GM20000 (cell line): ENCODE measurements around the gene ENPP1.

ENCODE experiments used
- DNase-seq: peaks from one replicate; pipeline ENCODE4 v3.0.0; 2012; ENCODE audit warnings: low spot score
- CTCF ChIP-seq: IDR thresholded peaks from 2 replicates; pipeline ENCODE4 v1.5.1; 2012; ENCODE audit warnings: mild to moderate bottlenecking, control low read depth; ENCODE audit errors: extremely low read depth, missing control alignments

ENPP1 gene

DNA sequence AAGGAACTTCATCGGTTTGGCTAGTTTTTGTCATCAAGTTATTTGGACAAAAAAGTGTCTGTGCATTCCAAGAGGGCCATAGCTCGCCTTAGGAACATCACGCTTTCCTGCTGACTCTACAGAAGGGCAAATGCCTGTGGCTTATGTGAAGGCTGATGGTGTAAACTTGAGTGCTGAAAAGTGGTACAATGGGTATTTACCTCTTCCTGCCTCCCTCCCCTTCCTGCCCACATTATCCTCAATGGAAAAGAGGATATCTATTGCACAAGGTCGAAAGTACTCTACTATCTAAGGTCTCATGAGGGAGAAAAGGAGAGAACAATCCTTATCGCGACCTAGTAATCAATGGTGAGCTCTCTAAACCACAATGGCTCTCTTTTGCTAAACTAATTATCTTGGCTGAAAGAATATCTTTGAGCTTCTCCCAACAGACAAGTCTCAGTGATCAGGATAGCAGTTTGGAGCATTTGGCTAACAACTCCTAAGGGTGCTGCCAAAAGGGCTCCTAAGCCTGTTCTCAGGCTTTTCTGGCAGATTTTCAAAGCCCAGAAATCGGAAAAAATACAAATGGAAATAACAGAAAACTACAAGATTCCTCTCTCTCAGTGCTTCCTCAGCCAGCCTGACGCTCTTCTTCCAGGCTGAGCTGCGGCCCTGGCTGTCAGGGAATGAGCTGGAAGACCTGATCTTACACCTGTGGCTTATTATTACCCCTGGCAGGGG, 42.6 kb upstream of the ENPP1 start:
- TF ChIP-seq CTCF: no peak
- no peak for DNase-seq

DNA sequence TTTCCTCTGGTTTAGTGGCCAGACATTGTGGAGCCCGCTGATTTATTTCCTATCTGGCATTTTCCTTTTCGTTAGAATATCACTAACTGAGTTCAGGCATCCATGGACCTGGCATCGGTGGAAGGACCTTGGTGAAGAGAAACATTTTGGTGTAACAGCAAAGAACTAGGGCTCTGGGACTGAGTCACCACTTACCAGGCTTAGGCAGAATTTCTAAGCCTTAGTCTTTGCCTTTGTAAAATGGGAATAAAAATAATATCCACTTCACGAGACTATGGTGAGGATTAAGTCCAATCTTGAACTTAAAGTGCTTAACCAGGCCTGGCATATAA, 42.0 kb upstream of the ENPP1 start:
- DNase-seq: no peak
- TF ChIP-seq CTCF: no peak

DNA sequence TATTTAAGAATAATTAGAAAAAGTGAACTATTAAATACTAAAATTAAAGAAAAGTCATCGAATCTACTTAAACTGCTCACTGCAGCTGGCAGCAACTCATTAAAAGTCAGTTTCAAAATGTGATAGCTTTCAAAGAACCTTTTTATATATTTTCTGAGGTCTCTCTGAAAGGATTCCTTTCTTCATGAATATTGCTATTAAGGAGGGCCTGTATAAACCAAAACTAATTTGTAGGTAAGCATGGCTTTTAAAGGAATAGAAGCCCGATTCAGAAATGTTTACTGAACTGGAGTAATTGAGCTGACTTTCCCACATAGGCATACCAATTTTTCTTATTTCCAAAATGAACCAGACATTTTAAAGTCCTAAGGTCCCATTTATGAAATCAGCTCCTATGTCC, 41.2 kb upstream of the ENPP1 start:
- no peak for DNase-seq
- no peak for TF ChIP-seq CTCF

- TF ChIP-seq CTCF: no peak
- DNase-seq: no peak
Observed at GRCh38 chr6:131768964-131769363, 38.9 kb upstream of the ENPP1 start.

- no peak for TF ChIP-seq CTCF
- DNase-seq: no peak
Observed at GRCh38 chr6:131769385-131770141, 38.3 kb upstream of the ENPP1 start.

- no peak for DNase-seq
- TF ChIP-seq CTCF: no peak
Observed at GRCh38 chr6:131770776-131771175, 37.0 kb upstream of the ENPP1 start.

DNA sequence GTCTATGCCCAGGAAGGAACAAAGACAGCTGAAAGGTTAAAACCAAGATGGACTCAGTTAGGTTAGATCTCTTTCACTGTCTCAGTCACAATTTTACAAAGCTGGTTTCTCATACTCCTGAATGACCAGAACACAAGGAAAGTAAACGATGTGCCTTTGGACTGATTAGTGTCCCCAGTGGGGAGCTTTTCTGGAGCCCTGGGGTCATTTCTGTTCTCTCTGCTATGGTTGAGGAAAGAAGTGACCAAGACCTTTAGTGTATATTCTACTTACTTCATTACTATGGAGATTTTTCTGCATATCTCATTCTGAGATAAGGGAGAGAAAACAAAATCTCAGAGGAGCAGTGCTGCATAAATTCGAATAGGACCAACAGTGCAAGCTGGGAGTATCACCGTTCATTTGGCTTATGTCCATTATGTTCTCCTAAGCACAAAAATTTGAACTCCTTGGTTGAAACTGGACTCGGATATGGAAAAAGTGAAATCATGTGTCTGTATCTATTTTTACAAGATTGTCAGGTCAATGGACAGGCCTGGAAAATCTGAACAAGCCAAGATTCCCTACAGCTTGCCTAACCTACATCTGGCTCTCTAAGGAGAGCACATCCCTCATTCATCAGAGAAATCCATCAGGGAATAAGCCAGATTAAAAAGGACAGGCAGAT, 34.4 kb upstream of the ENPP1 start:
- DNase-seq: no peak
- TF ChIP-seq CTCF: no peak
